Right ventricle myocardium inferior (tissue), 1 donor: ENCODE data around the gene CYB561D2. TPM values are rescaled to one million over a fixed set of nuclear protein-coding genes. Genes with fewer than 3 reads are reported as not detected.

Experiments used
- ATAC-seq: fragments of 200-7000 bp; cut with Tn5 transposase; one replicate; pipeline ENCODE4 v1.9.1; 2020; ENCODE audit warnings: mild to moderate bottlenecking, moderate library complexity
- DNase-seq: peaks from one replicate; pipeline ENCODE4 v3.0.0; 2021; ENCODE audit errors: missing footprints
- intact Hi-C: fragments of 100-400 bp; cut with DNase I; formaldehyde crosslinking; loops from one replicate; pipeline ENCODE4 v1.11.0; 2022
- total RNA-seq: library from RNA; stranded (reverse); fragmentation: NEBNext Ultra II Directional; extraction: Animal tissue kit (Norgen Biotek cat#: 25700); gene quantifications from one replicate; pipeline ENCODE4 v1.2.1, GENCODE V29; 2021
- donor health status: DM: no; HTN: yes; CAD: no; lungs with severe emphysema.

The CYB561D2 gene
- total RNA-seq, 1 donor from 2014 or later = 6.3 TPM

GRCh38 chr3:50378024-50378423, 27.4 kb downstream of the CYB561D2 start:
- DNase-seq (no peak), ATAC-seq (no peak)
- intact Hi-C loops = no loop called here

GRCh38 chr3:50378757-50379156, 28.1 kb downstream of the CYB561D2 start:
- intact Hi-C loops = no loop called here
- no peak for ATAC-seq
- DNase-seq = no peak

- DNase-seq (no peak), ATAC-seq (no peak)
- intact Hi-C loops = no loop called here
Observed at GRCh38 chr3:50380405-50381085, 29.9 kb downstream of the CYB561D2 start.

- DNase-seq (no peak), ATAC-seq (no peak)
- intact Hi-C loops = no loop called here
Observed at GRCh38 chr3:50381383-50381782, 30.7 kb downstream of the CYB561D2 start.

GRCh38 chr3:50382722-50383121, 32.1 kb downstream of the CYB561D2 start:
- ATAC-seq (no peak), DNase-seq (no peak)
- intact Hi-C loops = no loop called here

GRCh38 chr3:50383750-50384149, 33.1 kb downstream of the CYB561D2 start:
- DNase-seq (no peak), ATAC-seq (no peak)
- intact Hi-C loops = no loop called here

GRCh38 chr3:50385754-50386153, 35.1 kb downstream of the CYB561D2 start:
- DNase-seq = no peak
- ATAC-seq = no peak
- intact Hi-C loops = no loop called here

- DNase-seq (no peak), ATAC-seq (no peak)
- intact Hi-C loops = no loop called here
Observed at GRCh38 chr3:50388016-50388719, 37.5 kb downstream of the CYB561D2 start.

- DNase-seq (no peak), ATAC-seq (no peak)
- intact Hi-C loops = no loop called here
Observed at GRCh38 chr3:50388720-50389413, 38.2 kb downstream of the CYB561D2 start.

- ATAC-seq = no peak
- no peak for DNase-seq
- intact Hi-C loops = no loop called here
Observed at GRCh38 chr3:50389414-50389767, 38.7 kb downstream of the CYB561D2 start.

- DNase-seq (peak; percentile 87), ATAC-seq (peak; percentile 68)
- intact Hi-C loops = no loop called here
Observed at GRCh38 chr3:50390508-50391224, 40.0 kb downstream of the CYB561D2 start.

- DNase-seq (no peak), ATAC-seq (peak; percentile 79)
- intact Hi-C loops = no loop called here
Observed at GRCh38 chr3:50392101-50392715, 41.5 kb downstream of the CYB561D2 start.

GRCh38 chr3:50393061-50393460, 42.4 kb downstream of the CYB561D2 start:
- no peak for ATAC-seq
- intact Hi-C loops = no loop called here
- DNase-seq = no peak

- ATAC-seq (no peak), DNase-seq (no peak)
- intact Hi-C loops = no loop called here
Observed at GRCh38 chr3:50395070-50395860, 44.6 kb downstream of the CYB561D2 start.

GRCh38 chr3:50396502-50396901, 45.8 kb downstream of the CYB561D2 start:
- no peak for DNase-seq
- ATAC-seq = no peak
- intact Hi-C loops = no loop called here

- ATAC-seq (no peak), DNase-seq (no peak)
- intact Hi-C loops = no loop called here
Observed at GRCh38 chr3:50401978-50402595, 51.4 kb downstream of the CYB561D2 start.
